OCI-LY3 (cell line): ENCODE data around the gene NIPAL3.

Experiments
- EZH2phosphoT487 ChIP-seq: fragments of 200-600 bp; shearing (Covaris generic); IDR thresholded peaks from 2 replicates; pipeline ENCODE4 v1.6.1; 2018; ENCODE audit warnings: antibody characterized with exemption, mixed run types, low read depth
- TF ChIP-seq, protein P1 (sequence below): fragments of 200-600, 300-600 bp; sonication (generic); IDR thresholded peaks from 2 replicates; pipeline ENCODE4 v1.5.1; 2014; ENCODE audit warnings: antibody characterized with exemption, low read length, low read depth

DNA sequence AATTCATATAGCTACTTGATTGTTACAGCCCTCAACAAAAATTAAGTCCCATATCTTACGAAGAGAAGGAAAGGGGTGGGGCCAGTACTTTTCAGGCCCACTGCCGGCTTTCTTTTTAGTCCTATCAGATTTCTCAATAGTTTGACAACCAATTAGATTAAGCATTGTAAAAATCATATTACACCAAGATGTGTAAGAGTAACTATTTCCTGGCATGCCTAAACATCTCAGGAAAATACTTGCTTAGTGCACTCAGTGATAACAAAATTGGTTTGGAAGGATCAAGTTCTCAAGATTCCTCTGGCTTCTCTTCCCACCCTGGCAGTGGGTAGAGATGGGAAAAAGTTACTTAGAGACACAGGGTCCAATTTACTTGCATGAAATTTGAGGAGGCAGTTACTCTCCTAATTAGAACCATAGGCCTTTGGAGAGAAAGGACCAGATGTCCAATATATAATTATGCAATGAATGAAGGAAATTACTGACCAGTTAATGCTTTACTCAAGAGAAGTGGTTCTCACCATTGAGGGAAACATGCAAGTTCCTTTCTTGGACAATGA lies 32.1 kb upstream of the NIPAL3 start:
- TF ChIP-seq, protein P1, sequence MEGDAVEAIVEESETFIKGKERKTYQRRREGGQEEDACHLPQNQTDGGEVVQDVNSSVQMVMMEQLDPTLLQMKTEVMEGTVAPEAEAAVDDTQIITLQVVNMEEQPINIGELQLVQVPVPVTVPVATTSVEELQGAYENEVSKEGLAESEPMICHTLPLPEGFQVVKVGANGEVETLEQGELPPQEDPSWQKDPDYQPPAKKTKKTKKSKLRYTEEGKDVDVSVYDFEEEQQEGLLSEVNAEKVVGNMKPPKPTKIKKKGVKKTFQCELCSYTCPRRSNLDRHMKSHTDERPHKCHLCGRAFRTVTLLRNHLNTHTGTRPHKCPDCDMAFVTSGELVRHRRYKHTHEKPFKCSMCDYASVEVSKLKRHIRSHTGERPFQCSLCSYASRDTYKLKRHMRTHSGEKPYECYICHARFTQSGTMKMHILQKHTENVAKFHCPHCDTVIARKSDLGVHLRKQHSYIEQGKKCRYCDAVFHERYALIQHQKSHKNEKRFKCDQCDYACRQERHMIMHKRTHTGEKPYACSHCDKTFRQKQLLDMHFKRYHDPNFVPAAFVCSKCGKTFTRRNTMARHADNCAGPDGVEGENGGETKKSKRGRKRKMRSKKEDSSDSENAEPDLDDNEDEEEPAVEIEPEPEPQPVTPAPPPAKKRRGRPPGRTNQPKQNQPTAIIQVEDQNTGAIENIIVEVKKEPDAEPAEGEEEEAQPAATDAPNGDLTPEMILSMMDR, result no peak
- TF ChIP-seq EZH2phosphoT487, result no peak
